Esophagus squamous epithelium (tissue), 5 donors: ENCODE results near the gene DUSP7. TPM values are rescaled to one million over a fixed set of nuclear protein-coding genes. Genes with fewer than 3 reads are reported as not detected.

Experiments used
- DNase-seq: peaks from one replicate; lab custom pipeline; 2025; lab: John Stamatoyannopoulos, UW
- H3K27ac ChIP-seq, 4 donors: fragments of 200-600 bp; sonication (generic); one replicate each; pipeline ENCODE4 v1.5.1; 2016 to 2019; ENCODE audit warnings: mild to moderate bottlenecking in 1 of 4
- H3K27me3 ChIP-seq, 4 donors: fragments of 200-600 bp; sonication (generic); 1 replicate in 3 of 4; 2 replicates in 1 of 4; pipeline versions ENCODE4 v1.5.1 to v1.6.0; 2017 to 2021; ENCODE audit warnings: antibody characterized with exemption in 1 of 4
- H3K36me3 ChIP-seq, 3 donors: fragments of 200-600 bp; sonication (generic); one replicate each; pipeline ENCODE4 v1.5.1; 2016 to 2019
- H3K4me1 ChIP-seq, 3 donors: fragments of 200-600 bp; sonication (generic); one replicate each; pipeline ENCODE4 v1.5.1; 2017 to 2019
- H3K4me3 ChIP-seq, 4 donors: fragments of 200-600 bp; sonication (generic); 1 replicate in 3 of 4; 2 replicates in 1 of 4; pipeline ENCODE4 v1.5.1; 2016 to 2019; ENCODE audit warnings: mild to moderate bottlenecking in 2 of 4, moderate library complexity in 1 of 4
- H3K9me3 ChIP-seq, 3 donors: fragments of 200-600 bp; sonication (generic); one replicate each; pipeline ENCODE4 v1.5.1; 2016 to 2019
- CTCF ChIP-seq, 6 experiments: fragments of 450-650 bp in 4 of 6; fragments of 200-600 bp in 2 of 6; sonication (generic) in 2 of 6; IDR thresholded peaks; one replicate each; pipeline ENCODE4 v1.5.1; 2016 to 2019; ENCODE audit warnings: antibody characterized with exemption in 6 of 6, mild to moderate bottlenecking in 4 of 6, moderate library complexity in 4 of 6
- POLR2A ChIP-seq, 4 donors: fragments of 450-650 bp; IDR thresholded peaks; one replicate each; pipeline ENCODE4 v1.6.1; 2017; ENCODE audit warnings: antibody characterized with exemption in 4 of 4, mild to moderate bottlenecking in 4 of 4, moderate library complexity in 3 of 4
- WGBS, 2 donors: methylation state at CpG; one replicate each; pipeline ENCODE4 v1.1.5; 2018; 5-methylcytosine and 5-hydroxymethylcytosine counted together
- intact Hi-C: fragments of 100-400 bp; cut with DNase I; formaldehyde crosslinking; loops from one replicate; pipeline ENCODE4 v1.15.0; 2022
- total RNA-seq, 4 donors: library from RNA; depleted of rRNA; stranded (reverse); fragments of >200 nt; gene quantifications; one replicate each; pipeline ENCODE4 v1.1.0, GENCODE V29; 2016
- donor health status: DM: yes; HTN: yes; CAD: no.

Gene DUSP7
- total RNA-seq, 4 donors from 2014 or later, result 49.3 to 105 (median 62.1) TPM

DNA sequence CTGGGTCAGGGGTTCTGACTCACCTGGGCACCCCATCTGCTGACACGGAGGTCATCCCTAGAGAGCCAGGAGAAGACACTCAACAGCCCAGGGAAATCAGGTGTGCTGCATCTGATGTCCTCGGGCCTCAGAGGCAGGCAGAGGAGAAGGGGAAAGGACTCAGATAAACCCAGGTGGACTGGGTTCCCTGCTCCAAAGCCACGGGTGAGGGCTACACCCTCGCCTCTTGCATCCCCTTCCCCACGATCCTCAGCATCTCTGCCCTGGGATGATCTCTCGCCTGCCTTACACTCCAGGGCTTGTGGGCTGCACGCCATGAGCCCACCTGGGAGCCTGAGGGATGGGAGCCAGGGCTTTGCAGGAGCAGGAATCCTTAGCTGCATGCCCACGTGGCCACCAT is 8.2 kb upstream of the DUSP7 start:
- TF ChIP-seq CTCF (IDR thresholded peaks at IDR 0.05) (no peak), POLR2A (IDR thresholded peaks at IDR 0.05) (no peak)
- H3K27me3 ChIP-seq, result no peaks in the 10 kb centered on the region
- no peak for DNase-seq
- 57 to 60% methylated on average over 1 to 2 of the region's 8 CpGs for WGBS, 2 donors
- intact Hi-C loops, result no loop called here
- H3K4me1 ChIP-seq, result peaks cover 44 to 98% (median 77%) of the 10 kb centered on the region in 3 donors
- H3K4me3 ChIP-seq, result no peak overlapping the region
- no peaks in the 10 kb centered on the region for H3K36me3 ChIP-seq
- H3K27ac ChIP-seq, result peak overlapping the region; percentile 81 to 86 (median 85)
- no peaks in the 10 kb centered on the region for H3K9me3 ChIP-seq

- peak overlapping the region; percentile 62 to 87 (median 78) for H3K27ac ChIP-seq
- TF ChIP-seq CTCF (IDR thresholded peaks at IDR 0.05), result peak in 1 of 6 experiments; percentile 17
- no peak for TF ChIP-seq POLR2A (IDR thresholded peaks at IDR 0.05)
These were observed 6.8 kb upstream of the DUSP7 start for GRCh38 chr3:52063026-52063723.

GRCh38 chr3:52062505-52062904 is 6.1 kb upstream of the DUSP7 start:
- TF ChIP-seq CTCF (IDR thresholded peaks at IDR 0.05), result no peak
- TF ChIP-seq POLR2A (IDR thresholded peaks at IDR 0.05), result no peak
- H3K9me3 ChIP-seq, result no peaks in the 10 kb centered on the region
- intact Hi-C loops, result no loop called here
- H3K4me1 ChIP-seq, result peaks cover 41 to 99% (median 76%) of the 10 kb centered on the region in 3 donors
- H3K27me3 ChIP-seq, result no peaks in the 10 kb centered on the region
- 17 to 27% methylated on average over 1 to 2 of the region's 5 CpGs for WGBS, 2 donors
- no peak for DNase-seq
- H3K36me3 ChIP-seq, result no peaks in the 10 kb centered on the region
- peak overlapping the region; percentile 72 to 87 (median 81) for H3K27ac ChIP-seq
- H3K4me3 ChIP-seq, result no peak overlapping the region

More at GRCh38 chr3:52063026-52063723, 6.8 kb upstream of the DUSP7 start:
- intact Hi-C loops, result no loop called here
- no peak overlapping the region for H3K4me3 ChIP-seq
- no peaks in the 10 kb centered on the region for H3K9me3 ChIP-seq
- no peak for DNase-seq
- WGBS, 2 donors, result 58 to 72% methylated on average over 9 of the region's 14 CpGs
- H3K27me3 ChIP-seq, result no peaks in the 10 kb centered on the region
- peaks cover 41 to 99% (median 77%) of the 10 kb centered on the region in 3 donors for H3K4me1 ChIP-seq
- no peaks in the 10 kb centered on the region for H3K36me3 ChIP-seq

DNA sequence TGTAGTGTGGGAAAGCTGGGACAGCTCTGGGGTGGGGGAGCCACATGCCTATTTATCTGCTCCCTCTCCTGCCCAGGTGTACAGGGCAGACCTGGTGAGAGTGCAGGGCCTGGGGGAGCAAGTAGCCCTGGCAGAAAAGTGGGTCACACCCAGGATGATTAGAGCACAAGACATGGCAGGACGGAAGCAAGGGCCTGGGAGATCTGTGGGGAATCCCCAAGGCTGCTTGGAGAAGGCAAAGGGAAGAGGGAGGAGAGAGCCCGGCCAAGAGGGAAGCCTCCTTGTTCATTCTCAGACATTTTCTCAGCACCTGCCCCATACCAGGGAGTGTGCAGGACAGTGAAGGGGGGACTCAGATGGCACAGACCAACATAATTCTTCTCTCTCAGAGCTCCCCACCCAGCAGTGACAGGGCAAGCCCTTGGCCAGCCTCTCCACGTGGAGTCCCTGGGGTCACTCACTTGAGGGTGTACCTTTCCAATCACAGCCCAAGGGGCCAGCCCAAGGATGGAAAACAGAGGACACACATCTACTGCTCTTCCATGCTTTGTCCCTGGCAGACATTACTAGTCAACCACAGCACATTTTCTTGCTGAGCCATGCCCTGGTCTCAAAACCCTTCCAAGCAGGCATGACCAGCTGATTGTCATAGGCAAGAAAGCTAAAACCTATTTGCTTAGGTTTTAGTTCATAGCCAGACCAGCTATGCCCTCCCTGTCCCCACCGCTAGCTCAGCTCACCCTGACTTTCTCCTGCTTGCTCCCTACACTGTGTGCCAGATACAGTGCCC is 4.9 kb upstream of the DUSP7 start:
- H3K4me3 ChIP-seq, result no peak overlapping the region
- peaks cover 41 to 95% (median 66%) of the 10 kb centered on the region in 3 donors for H3K4me1 ChIP-seq
- H3K36me3 ChIP-seq, result no peaks in the 10 kb centered on the region
- H3K9me3 ChIP-seq, result no peaks in the 10 kb centered on the region
- peak overlapping the region; percentile 72 to 87 (median 81) for H3K27ac ChIP-seq
- TF ChIP-seq CTCF (IDR thresholded peaks at IDR 0.05) (no peak), POLR2A (IDR thresholded peaks at IDR 0.05) (no peak)
- no peaks in the 10 kb centered on the region for H3K27me3 ChIP-seq
- DNase-seq, result no peak
- 53 to 65% methylated on average over 2 to 4 of the region's 4 CpGs for WGBS, 2 donors
- intact Hi-C loops, result no loop called here

DNA sequence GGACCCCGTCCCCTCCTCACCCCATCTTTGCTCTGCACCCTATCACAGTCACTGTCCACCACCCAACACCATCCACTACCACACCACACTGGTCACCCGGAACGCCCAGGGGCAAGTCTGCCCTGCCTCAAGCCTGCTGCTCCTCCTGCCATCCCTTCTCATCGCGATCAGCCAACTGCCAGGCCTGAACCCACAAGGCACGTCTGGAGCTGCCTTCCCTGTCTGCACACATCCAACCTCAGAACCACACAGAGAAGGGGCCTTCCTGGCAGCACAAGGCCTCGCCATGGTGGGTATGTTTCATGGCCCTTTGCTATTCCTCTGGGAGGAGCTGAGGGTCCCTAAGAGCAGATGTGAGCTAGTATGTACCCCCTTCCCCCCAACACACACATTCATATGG is 3.4 kb upstream of the DUSP7 start:
- WGBS, 2 donors, result 45 to 70% methylated on average over 6 of the region's 7 CpGs
- peaks cover 35 to 90% (median 55%) of the 10 kb centered on the region in 3 donors for H3K4me1 ChIP-seq
- TF ChIP-seq CTCF (IDR thresholded peaks at IDR 0.05), result no peak
- no peak for TF ChIP-seq POLR2A (IDR thresholded peaks at IDR 0.05)
- peak overlapping the region; percentile 72 to 87 (median 81) for H3K27ac ChIP-seq
- H3K27me3 ChIP-seq, result no peaks in the 10 kb centered on the region
- intact Hi-C loops, result loop anchor here (10.0 kb wide), 1 partner anchor 65 kb away; no protein-coding TSS in a partner anchor
- no peaks in the 10 kb centered on the region for H3K36me3 ChIP-seq
- H3K9me3 ChIP-seq, result no peaks in the 10 kb centered on the region
- DNase-seq, result no peak
- no peak overlapping the region for H3K4me3 ChIP-seq
